Stimulated activated CD8-positive, alpha-beta memory T cell treated with anti-CD3 and anti-CD28 coated beads, Interleukin-2, amount 100 ng/mL, for 48 hours (primary cell): ENCODE data around the gene BTG4.

Experiments
- DNase-seq, 2 donors: peaks; one replicate each; pipeline ENCODE4 v3.0.0-alpha.2; 2020; ENCODE audit warnings: low read depth in 2 of 2

The BTG4 gene

DNA sequence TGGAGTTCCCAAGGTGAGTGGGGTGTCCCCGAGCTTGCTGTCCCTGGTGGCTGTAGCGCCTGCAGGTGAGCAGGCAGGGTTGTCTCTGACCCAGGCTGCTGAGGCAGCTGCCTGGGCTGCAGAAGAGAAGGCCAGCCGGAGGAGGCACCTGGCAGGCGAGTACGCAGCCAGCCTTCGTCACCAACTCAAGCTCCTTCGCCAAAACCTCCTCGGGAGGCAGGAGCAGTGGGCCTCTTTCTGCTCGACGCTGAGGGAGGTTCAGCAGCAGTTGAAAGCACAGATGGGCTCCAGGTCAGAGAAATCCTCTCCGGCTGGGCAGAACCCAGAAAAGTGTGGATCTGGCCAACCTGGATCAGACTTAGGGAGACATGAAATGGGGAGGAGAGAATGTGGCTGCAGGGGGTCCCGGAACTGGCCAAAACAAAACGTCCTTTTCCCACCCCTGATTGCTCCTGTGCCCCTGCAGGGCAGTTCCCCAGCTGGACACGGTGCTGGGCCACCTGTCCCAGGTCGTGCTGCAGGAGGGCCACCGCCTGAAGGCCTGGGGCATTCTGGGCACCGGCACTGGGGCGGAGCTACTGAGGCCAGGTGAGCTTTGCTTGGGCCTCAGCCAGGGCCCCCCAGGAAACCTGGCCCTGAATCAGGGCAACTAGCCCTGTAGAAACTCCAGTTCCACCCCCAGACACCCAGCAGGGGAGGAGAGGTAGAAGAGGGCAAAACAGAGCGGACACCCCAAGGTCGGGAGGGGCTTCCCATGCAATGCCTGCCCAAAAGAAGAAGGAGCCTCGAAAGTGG, 56.7 kb downstream of the BTG4 start:
- DNase-seq = no peak

DNA sequence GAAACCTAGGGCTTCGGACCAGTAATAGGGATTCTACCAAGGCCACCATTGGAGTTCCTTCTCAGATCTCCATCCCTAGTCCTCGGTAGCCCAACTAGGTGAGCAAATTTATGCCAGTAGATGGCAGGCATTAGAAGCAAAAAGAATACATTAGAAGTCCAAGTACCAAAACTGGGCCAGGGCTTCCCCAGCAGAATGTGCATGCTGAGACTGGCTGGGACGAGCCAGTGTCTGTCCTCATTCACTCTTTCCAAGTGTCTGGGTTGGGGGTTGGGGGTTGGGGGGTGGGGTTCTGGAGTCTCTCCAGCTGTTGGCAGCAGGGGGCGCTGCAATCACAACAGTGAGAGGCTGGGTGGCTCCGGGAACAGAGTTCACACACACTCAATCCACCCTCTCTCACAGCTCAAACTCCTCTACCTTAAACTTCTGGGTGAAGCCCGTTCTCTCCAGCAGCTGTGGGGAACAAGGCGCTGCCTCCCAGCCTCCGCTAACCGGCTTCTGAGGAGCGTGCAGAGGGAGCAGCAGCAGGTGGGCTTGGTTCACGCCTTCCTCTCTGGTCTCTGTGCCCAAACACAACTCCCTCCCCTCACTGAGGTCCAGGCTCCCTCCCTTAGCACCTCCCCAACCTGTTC, 57.5 kb downstream of the BTG4 start:
- peak; percentile 57 to 58 for DNase-seq

DNA sequence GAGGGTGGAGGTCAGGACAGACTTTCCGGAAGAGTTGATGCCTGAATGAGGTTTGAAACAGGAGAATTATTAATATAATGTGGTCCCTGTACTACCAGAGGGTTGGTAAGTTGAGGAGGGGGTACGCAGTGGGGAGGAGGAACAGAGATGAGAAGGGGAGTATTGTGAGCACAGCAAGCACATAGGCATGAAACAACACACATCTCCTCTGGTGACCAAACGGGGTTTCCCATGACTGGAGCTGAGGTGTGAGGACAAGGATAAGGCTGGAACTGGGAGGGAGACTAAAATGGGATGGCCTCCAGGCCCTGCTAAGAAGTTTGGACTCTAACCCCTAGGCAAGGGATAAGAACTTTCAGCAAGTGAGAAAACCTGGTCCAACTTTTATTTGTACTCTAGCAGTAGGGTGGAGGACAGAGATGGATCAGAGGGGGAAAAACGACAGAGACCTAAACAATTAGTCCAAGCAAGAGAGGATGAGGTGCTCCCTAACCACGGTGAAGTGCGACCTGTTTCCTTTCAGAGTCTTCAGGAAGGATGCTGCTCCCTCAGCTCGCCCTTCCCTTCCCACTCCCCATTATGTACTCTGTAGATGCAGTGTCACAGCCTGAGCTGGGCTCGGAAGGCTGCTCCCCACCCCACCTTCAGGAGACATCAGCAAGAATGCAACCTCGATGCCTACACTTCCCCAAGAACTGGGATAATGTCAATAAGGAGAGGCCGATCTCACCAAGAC, 59.2 kb downstream of the BTG4 start:
- DNase-seq = no peak

DNA sequence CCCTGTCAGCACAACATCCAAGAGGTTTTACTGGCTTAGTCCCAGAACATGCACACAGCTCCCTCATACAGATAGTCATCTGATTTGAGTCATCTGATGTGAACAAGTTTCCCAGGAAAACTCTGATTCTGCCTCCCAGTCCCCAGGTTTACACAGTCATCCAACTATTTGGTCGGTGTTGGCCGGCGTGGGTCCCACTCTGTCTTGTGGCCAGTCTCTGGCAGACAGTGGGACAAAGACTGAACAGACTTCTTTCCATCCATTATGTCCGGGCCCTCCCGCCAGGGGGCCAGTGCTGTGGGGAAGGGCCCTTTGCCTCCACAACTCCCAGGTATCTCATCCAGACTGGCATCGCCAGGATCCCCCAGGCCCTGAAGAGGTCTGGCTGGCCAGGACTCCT, 60.0 kb downstream of the BTG4 start:
- no peak for DNase-seq

DNA sequence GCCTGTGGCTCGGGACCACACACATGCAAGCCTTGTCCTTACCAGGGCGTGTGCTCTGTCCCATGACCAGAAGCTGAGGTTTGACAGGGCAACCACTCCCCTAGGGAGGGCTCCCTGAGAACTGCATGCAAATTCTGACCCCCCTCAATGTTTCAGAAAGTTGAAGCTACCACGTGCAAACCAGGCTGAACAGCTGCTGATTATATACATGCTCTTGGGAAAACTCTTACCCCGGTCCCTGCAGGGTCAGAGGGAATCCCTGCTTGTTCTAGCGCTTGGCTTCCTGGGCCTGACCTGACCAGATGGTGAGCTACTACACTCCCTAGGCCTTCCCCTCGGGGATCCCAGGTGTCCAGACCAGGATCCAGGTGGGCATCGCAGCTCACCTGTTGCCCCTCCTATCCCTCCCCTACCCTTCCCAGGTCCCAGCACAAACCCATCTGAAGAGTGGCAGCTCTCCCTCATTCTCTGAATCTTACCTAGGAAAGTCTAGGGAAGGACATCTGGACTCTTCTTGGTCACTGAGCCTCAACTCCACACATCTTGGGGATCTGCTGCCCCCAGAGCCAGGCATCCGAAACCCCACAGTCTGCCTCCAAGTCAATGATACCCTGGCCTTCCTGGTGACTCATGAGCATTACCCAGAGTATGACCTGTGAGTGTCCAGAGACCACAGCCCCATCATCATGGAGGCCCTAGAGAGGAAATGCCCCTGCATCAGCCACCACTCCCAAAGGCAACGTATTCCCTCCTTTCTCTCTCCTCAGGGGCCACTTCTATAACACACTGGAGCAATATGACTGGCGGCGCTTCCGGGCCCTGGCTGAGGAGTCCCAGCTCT, 61.5 kb downstream of the BTG4 start:
- no peak for DNase-seq

DNA sequence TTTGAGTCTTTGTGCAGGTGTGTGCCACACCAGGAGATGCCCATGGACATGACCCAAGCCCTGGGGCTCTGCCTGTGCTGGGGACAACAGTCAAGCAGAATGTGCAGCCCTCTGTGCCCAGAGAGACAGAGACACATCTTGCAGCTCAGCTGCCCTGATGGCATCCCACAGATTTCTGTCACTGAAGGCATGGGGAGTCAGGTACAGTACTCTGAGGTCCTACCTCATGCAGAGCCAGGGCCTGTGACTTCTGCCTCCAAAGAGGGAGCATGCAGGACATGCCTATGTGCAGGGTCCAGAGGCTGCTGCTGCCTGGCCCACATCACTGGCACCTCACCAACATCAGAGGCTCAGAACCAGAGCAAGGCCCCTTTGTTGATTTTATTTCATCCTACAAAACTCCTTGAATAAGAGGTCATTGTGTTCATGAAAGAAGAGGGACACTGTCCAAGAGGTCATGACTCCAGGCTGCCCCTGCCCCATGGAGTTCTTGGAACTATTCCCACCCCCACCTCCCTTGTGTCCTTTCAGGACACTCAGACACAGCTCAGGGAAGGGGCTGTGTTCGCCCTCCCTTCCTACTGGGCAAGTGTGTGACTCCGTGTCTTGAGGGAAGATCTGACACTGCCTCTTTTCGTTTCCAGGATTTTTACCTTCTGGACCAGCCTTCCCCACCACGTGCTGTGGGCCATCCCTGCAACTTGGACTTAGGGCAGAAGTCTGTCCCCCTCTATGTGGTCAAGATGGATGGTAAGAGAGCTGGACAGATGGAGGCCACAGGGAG, 62.3 kb downstream of the BTG4 start:
- no peak for DNase-seq

DNA sequence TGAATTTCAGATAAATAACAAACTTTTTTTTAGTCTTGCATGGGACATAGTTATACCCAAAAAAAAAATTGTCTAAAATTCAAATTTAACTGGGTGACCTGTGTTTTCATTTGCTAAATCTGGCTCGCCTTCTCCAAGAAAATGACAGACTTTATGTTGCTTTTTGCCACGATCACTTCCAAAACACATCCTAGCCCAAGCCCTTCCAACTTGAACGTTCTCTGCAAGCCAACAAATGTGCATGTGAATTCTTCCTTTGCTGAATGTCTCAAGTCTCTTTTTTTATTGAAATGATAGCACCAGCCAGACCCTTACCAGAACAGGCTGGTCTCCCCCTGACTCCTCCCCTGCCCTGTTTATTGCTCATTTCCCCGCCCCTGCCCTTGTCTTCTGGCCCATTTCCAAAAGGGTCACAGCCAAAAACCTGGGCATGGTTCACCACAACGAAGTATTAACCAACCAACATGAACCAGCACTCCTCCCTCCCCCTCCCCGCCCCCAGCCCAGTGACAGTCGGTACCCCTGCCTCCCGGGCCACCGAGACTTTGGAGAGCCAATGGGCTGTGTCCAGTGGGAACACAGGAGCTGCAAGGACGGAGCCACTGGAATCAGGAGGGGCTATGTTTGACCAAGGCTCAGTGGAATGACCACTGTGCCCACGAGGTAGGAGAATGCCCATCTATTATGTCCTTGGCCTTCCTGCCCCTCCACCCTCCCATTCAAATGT, 63.2 kb downstream of the BTG4 start:
- DNase-seq = no peak

DNA sequence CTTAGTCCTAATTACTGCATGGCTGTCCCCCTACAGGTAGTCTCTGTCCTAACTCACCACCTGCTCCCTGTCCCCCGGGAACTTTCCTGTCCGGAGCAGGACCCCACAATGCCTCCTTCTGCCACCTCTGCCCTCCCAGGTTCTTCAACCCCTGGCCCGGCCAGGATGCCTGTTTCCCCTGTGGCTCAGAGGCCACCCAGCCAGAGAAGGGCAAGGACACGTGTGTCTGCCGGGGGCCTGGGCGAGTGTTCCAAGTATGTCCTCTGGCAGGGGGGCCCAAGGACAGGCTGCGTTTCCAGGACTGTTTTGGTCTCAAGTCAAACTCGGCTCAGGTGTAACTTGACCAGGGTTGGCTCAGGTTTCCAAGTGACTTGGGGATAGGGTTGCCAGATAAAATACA, 63.8 kb downstream of the BTG4 start:
- no peak for DNase-seq

DNA sequence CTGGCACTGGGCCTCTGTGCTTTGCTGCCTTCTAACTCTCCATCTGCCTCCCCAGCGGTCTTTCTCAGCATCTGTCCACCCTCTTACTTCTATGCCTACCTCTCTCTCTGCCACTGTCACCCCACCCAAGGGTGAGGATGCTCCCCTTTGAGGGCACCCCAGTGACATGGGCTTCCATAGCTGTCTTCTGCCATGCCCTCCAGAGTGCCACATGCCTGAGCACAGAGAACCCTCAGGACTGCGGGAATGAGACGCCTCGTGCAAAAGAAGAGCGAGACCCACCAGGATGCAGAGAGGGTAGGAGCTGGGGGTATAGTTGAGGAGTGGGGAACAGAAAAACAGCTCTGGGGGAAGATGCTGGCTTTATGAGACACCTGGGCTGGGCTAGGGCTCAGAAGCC, 64.3 kb downstream of the BTG4 start:
- DNase-seq = no peak

DNA sequence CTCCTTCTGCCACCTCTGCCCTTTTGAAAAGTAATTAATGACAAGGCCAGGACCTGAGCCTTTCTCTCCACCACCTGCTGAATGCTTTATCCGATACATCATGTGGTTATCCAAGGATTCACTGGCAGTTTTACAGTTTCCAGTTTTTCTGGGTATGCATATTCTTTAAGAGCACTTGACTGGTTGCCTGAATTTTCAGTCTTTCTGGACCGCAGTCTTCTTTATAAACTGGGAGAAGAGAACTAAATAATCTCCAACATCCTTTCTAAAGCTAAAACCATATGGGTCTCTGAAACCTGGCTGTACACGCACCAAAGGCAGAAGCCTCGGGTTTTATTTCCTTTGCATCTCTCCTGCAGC, 65.1 kb downstream of the BTG4 start:
- no peak for DNase-seq

DNA sequence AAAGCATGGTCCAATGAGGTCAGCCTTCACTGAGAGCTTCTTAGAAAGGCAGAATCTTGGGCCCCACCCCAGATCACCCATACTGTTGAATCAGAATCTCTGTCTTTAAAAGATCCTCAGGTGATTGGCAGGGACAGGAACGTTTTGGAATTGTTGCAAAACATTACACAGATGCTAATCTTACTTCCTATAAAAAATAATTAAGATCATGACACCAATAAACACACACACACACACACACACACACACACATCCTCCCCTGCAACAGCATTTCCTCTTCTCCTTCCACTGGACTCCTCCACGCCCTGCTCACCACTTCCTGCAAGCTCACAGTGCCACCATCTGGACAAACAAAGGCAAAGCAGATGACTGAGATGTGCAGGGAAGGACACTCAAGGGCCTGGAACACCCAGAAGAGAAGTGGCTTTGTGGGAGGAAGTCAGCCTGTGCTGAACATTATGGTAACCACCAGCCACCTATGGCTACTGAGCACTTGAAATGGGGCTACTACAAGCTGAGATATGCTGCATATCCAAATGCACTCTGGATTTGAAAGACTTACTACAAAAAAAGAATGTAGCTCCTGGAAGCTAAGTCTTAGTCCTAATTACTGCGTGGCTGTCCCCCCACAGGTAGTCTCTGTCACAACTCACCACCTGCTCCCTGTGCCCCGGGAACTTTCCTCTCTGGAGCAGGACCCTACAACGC, 65.6 kb downstream of the BTG4 start:
- DNase-seq = peak; percentile 33 to 40

DNA sequence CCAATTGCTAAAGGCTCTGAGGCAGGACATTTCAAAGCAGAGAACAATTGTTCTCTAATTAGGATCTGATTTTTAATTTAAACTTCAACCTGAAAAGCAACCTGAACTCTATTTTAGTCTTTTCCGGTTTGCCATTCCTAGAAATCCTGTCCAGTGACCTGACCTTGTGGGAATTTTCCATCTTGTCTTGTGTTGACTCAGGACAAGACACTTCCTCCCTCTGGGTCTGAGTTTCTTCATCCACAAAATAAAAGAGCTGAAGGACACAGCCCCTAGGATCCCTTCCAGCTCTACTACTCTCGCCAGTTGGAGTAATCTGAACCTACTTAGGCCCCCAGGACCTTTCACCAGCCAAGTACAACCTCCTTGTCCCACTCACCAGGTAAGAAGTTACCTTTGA, 66.6 kb downstream of the BTG4 start:
- no peak for DNase-seq
